Stimulated activated CD4-positive, alpha-beta T cell treated with anti-CD3 and anti-CD28 coated beads, Interleukin-1b, Interleukin-23, amount 100 ng/mL, for 24 hours (primary cell): ENCODE results near the gene AP1M1.

Experiments
- DNase-seq, 4 experiments: peaks; one replicate each; pipeline ENCODE4 v3.0.0-alpha.2; 2020; ENCODE audit warnings: low read depth in 4 of 4, low spot score in 1 of 4

AP1M1 gene

GRCh38 chr19:16207490-16208025 is 9.8 kb downstream of the AP1M1 start:
- DNase-seq, result no peak

GRCh38 chr19:16208064-16208759 is 10.5 kb downstream of the AP1M1 start:
- DNase-seq, result peak in 1 of 4 experiments; percentile 28

GRCh38 chr19:16208847-16209665 is 11.3 kb downstream of the AP1M1 start:
- DNase-seq, result no peak

- DNase-seq, result no peak
These were observed 12.5 kb downstream of the AP1M1 start for GRCh38 chr19:16210168-16210567.

GRCh38 chr19:16213076-16213475 is 15.4 kb downstream of the AP1M1 start:
- no peak for DNase-seq

GRCh38 chr19:16216744-16217670 is 19.3 kb downstream of the AP1M1 start:
- no peak for DNase-seq

- no peak for DNase-seq
These were observed 20.2 kb downstream of the AP1M1 start for GRCh38 chr19:16217716-16218451.

- DNase-seq, result no peak
These were observed 21.1 kb downstream of the AP1M1 start for GRCh38 chr19:16218851-16219250.

GRCh38 chr19:16222806-16223205 is 25.1 kb downstream of the AP1M1 start:
- no peak for DNase-seq

GRCh38 chr19:16223746-16224145 is 26.0 kb downstream of the AP1M1 start:
- DNase-seq, result no peak

- no peak for DNase-seq
These were observed 26.8 kb downstream of the AP1M1 start for GRCh38 chr19:16224293-16225045.

GRCh38 chr19:16225279-16226183 is 27.8 kb downstream of the AP1M1 start:
- DNase-seq, result no peak

GRCh38 chr19:16226184-16226591 is 28.5 kb downstream of the AP1M1 start:
- DNase-seq, result no peak

GRCh38 chr19:16226878-16227836 is 29.4 kb downstream of the AP1M1 start:
- no peak for DNase-seq

GRCh38 chr19:16227837-16228636 is 30.3 kb downstream of the AP1M1 start:
- no peak for DNase-seq

GRCh38 chr19:16228637-16229321 is 31.1 kb downstream of the AP1M1 start:
- DNase-seq, result no peak
